Neural progenitor cell (in vitro differentiated cells): ENCODE data around the gene TCEANC. TPM values are rescaled to one million over a fixed set of nuclear protein-coding genes. Genes with fewer than 3 reads are reported as not detected.

Source experiments
- DNase-seq: peaks from one replicate; pipeline ENCODE4 v3.0.0-alpha.2; 2016; ENCODE audit warnings: low spot score
- H2AFZ ChIP-seq: fragments of 200-600 bp; sonication (generic); replicated peaks from 2 replicates; pipeline ENCODE4 v1.6.1; 2016; ENCODE audit warnings: antibody characterized with exemption
- H3F3A ChIP-seq: fragments of 200-600 bp; sonication (generic); 2 replicates; pipeline ENCODE4 v1.6.1; 2016; ENCODE audit warnings: antibody characterized with exemption, low read depth
- H3K27ac ChIP-seq: fragments of 200-600 bp; sonication (generic); 2 replicates; pipeline ENCODE4 v1.5.1; 2016; ENCODE audit warnings: mild to moderate bottlenecking
- H3K27me3 ChIP-seq: fragments of 200-600 bp; sonication (generic); 2 replicates; pipeline ENCODE4 v1.6.1; 2016; ENCODE audit warnings: mild to moderate bottlenecking, moderate library complexity
- H3K36me3 ChIP-seq: fragments of 200-600 bp; sonication (generic); 2 replicates; pipeline ENCODE4 v1.5.1; 2016
- H3K4me1 ChIP-seq: fragments of 200-600 bp; sonication (generic); 2 replicates; pipeline ENCODE4 v1.6.1; 2016; ENCODE audit warnings: mixed run types
- H3K4me2 ChIP-seq: fragments of 200-600 bp; sonication (generic); 2 replicates; pipeline ENCODE4 v1.6.1; 2016
- H3K4me3 ChIP-seq: fragments of 200-600 bp; sonication (generic); 2 replicates; pipeline ENCODE4 v1.5.1; 2016
- H3K79me2 ChIP-seq: fragments of 200-600 bp; sonication (generic); 2 replicates; pipeline ENCODE4 v1.6.1; 2016; ENCODE audit warnings: low read depth
- H3K9ac ChIP-seq: fragments of 200-600 bp; sonication (generic); 2 replicates; pipeline ENCODE4 v1.6.1; 2016
- H3K9me3 ChIP-seq: fragments of 200-600 bp; sonication (generic); 2 replicates; pipeline ENCODE4 v1.5.1; 2016; ENCODE audit warnings: low read depth
- H4K20me1 ChIP-seq: fragments of 200-600 bp; sonication (generic); 2 replicates; pipeline ENCODE4 v1.6.1; 2016; ENCODE audit warnings: low read depth
- H3K27ac Mint-ChIP-seq: 3 replicates; pipeline ENCODE4 v1.8.0; 2021; ENCODE audit warnings: mixed read lengths
- H3K27me3 Mint-ChIP-seq: 2 replicates; pipeline ENCODE4 v1.8.0; 2022; ENCODE audit warnings: low read depth, mild to moderate bottlenecking, inconsistent platforms, moderate library complexity, mixed read lengths; ENCODE audit not compliant: insufficient read depth
- H3K36me3 Mint-ChIP-seq: 3 replicates; pipeline ENCODE4 v1.8.0; 2021; ENCODE audit warnings: mixed read lengths
- H3K4me1 Mint-ChIP-seq: 3 replicates; pipeline ENCODE4 v1.8.0; 2021; ENCODE audit warnings: mixed read lengths
- H3K4me3 Mint-ChIP-seq: 3 replicates; pipeline ENCODE4 v1.8.0; 2021; ENCODE audit warnings: mild to moderate bottlenecking, moderate library complexity, mixed read lengths
- H3K9me3 Mint-ChIP-seq: 3 replicates; pipeline ENCODE4 v1.8.0; 2020; ENCODE audit warnings: mixed read lengths
- EZH2 ChIP-seq: fragments of 200-600 bp; sonication (generic); IDR thresholded peaks from 2 replicates; pipeline ENCODE4 v1.6.1; 2017; ENCODE audit warnings: antibody characterized with exemption, mild to moderate bottlenecking, moderate library complexity
- EZH2phosphoT487 ChIP-seq: fragments of 200-600 bp; sonication (generic); IDR thresholded peaks from 2 replicates; pipeline ENCODE4 v1.6.1; 2017; ENCODE audit warnings: antibody characterized with exemption
- total RNA-seq: library from RNA; depleted of rRNA; stranded (reverse); fragments of >200 nt; gene quantifications from 2 replicates; pipeline ENCODE4 v1.2.3, GENCODE V29; 2015; ENCODE audit warnings: low replicate concordance
- TF ChIP-seq, protein P1 (sequence below): fragments of 200-600 bp; sonication (generic); IDR thresholded peaks from 2 replicates; pipeline ENCODE4 v1.5.1; 2017; ENCODE audit warnings: antibody characterized with exemption, mild to moderate bottlenecking

TCEANC gene
- total RNA-seq, 1 donor from 2014 or later = 6.8 TPM

DNA sequence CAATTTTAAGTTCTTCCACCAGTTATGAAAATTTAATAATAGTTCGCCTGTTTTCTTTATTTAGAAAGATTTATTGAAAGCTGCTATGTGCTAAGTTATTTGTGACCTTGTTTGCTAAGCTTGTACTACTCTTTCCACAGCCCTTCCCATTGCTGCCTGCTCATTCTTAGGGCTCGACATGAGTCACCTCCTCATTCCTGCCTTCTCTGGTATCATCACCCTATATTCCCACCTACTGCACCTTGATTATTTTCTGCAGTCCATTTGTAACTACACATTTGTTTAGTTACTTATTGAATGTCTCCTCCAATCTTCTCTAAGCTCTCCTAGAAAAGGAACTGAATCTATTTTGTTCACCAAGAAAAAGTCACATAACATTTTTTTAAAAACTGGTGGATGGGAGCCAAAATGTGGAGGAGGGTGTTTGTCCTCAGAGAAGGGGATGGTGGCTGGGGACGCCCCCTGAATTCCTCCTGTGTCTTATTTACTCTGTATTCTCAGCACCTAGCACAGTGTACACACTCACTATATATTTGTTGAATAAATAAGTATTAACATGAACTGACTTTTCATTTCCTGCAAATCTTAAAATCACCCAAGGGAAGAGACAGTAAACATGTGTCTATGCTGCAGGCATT, 32.3 kb downstream of the TCEANC start:
- DNase-seq = no peak
- H3K9ac ChIP-seq = no peak overlapping the region
- H3K27me3 ChIP-seq = peaks cover 19% of the 10 kb centered on the region
- TF ChIP-seq, protein P1, sequence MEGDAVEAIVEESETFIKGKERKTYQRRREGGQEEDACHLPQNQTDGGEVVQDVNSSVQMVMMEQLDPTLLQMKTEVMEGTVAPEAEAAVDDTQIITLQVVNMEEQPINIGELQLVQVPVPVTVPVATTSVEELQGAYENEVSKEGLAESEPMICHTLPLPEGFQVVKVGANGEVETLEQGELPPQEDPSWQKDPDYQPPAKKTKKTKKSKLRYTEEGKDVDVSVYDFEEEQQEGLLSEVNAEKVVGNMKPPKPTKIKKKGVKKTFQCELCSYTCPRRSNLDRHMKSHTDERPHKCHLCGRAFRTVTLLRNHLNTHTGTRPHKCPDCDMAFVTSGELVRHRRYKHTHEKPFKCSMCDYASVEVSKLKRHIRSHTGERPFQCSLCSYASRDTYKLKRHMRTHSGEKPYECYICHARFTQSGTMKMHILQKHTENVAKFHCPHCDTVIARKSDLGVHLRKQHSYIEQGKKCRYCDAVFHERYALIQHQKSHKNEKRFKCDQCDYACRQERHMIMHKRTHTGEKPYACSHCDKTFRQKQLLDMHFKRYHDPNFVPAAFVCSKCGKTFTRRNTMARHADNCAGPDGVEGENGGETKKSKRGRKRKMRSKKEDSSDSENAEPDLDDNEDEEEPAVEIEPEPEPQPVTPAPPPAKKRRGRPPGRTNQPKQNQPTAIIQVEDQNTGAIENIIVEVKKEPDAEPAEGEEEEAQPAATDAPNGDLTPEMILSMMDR = no peak
- TF ChIP-seq EZH2phosphoT487 = no peak
- TF ChIP-seq EZH2 = no peak
- H3K4me1 ChIP-seq = no peaks in the 10 kb centered on the region
- Mint-ChIP-seq H3K27me3 (no peaks in the 10 kb centered on the region), H3K36me3 (no peaks in the 10 kb centered on the region), H3K9me3 (no peaks in the 10 kb centered on the region), H3K4me3 (no peak overlapping the region), H3K27ac (no peak overlapping the region), H3K4me1 (peaks cover 1% of the 10 kb centered on the region)
- H3F3A ChIP-seq = no peaks in the 10 kb centered on the region
- H2AFZ ChIP-seq = no peak overlapping the region
- H3K79me2 ChIP-seq = peaks cover 12% of the 10 kb centered on the region
- H3K27ac ChIP-seq = no peak overlapping the region
- peaks cover 2% of the 10 kb centered on the region for H4K20me1 ChIP-seq
- H3K4me3 ChIP-seq = no peak overlapping the region
- no peaks in the 10 kb centered on the region for H3K9me3 ChIP-seq
- H3K36me3 ChIP-seq = no peaks in the 10 kb centered on the region
- no peak overlapping the region for H3K4me2 ChIP-seq

DNA sequence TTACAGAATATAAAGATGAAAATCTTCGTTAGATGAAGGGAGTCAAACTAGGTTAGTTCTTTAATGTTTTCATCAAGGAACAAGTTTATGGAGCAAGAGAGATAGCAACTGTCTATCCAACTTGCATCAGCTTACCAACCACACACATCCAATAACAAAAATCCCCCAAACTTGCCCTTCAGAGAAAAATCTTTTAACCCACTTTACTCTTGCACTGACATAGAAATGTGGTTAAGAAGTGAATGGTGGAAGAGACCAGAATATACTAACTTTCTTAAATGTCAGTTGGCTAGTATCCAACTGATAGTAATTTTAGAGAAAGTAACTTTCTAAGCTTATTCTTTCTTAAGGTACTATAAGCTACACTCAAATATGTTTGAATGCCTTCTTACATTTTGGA, 34.3 kb downstream of the TCEANC start:
- peaks cover 1% of the 10 kb centered on the region for H3K36me3 Mint-ChIP-seq

DNA sequence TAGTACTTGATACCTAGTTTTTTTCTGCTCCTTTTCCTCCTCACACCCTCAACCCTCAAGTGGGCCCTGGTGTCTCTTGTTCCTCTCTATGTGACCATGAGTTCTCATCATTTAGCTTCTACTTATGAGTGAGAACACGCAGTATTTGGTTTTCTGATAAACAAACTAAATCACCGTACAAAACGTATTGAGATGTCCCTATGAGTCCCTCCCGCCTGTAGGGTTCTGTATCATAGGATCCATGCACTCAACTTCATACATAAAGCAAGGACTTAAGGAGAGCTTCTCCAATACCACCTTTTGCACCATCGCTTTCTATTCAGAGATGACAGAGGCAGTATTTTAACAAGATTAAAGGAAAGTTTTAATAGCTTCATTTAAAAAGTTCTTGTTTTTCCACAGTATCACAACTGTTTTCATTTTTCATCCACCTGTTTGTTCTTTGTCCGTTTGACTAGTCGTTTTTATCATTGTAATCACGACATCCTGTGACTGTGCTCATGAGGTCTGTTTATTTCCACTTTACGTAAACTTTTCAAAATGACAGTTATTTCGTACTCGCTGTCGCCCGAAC, 35.5 kb downstream of the TCEANC start:
- Histone ChIP-seq H3K9ac (no peak overlapping the region), H2AFZ (peak overlapping the region; percentile 78), H3K27me3 (peaks cover 19% of the 10 kb centered on the region), H3K4me1 (peaks cover 4% of the 10 kb centered on the region), H3K36me3 (no peaks in the 10 kb centered on the region), H3K27ac (no peak overlapping the region), H3K4me2 (peak overlapping the region; percentile 76), H3K4me3 (peak overlapping the region; percentile 74), H3K9me3 (no peaks in the 10 kb centered on the region), H3K79me2 (peaks cover 44% of the 10 kb centered on the region), H4K20me1 (peaks cover 25% of the 10 kb centered on the region), H3F3A (no peaks in the 10 kb centered on the region)
- TF ChIP-seq EZH2 (no peak), EZH2phosphoT487 (no peak)
- TF ChIP-seq, protein P1 = no peak
- Mint-ChIP-seq H3K4me1 (peaks cover 21% of the 10 kb centered on the region), H3K9me3 (no peaks in the 10 kb centered on the region), H3K27me3 (no peaks in the 10 kb centered on the region), H3K36me3 (peaks cover 1% of the 10 kb centered on the region), H3K27ac (no peak overlapping the region), H3K4me3 (peak overlapping the region; percentile 95)
- DNase-seq = no peak

More for the DNA sequence above, 34.3 kb downstream of the TCEANC start:
- H3K79me2 ChIP-seq = peaks cover 32% of the 10 kb centered on the region
- no peak overlapping the region for H2AFZ ChIP-seq
- H3K9ac ChIP-seq = no peak overlapping the region
- H3K27me3 ChIP-seq = peaks cover 19% of the 10 kb centered on the region
- H3F3A ChIP-seq = no peaks in the 10 kb centered on the region
- no peak overlapping the region for H3K27ac ChIP-seq
- H3K27ac Mint-ChIP-seq = no peak overlapping the region
- peaks cover 9% of the 10 kb centered on the region for H3K4me1 Mint-ChIP-seq
- H3K9me3 Mint-ChIP-seq = no peaks in the 10 kb centered on the region
- DNase-seq = no peak
- H3K4me3 Mint-ChIP-seq = no peak overlapping the region
- H3K9me3 ChIP-seq = no peaks in the 10 kb centered on the region
- no peaks in the 10 kb centered on the region for H3K27me3 Mint-ChIP-seq
- no peak overlapping the region for H3K4me3 ChIP-seq
- TF ChIP-seq, protein P1 = no peak
- no peak for TF ChIP-seq EZH2phosphoT487
- TF ChIP-seq EZH2 = no peak
- peaks cover 12% of the 10 kb centered on the region for H4K20me1 ChIP-seq
- H3K4me1 ChIP-seq = peaks cover 4% of the 10 kb centered on the region
- no peaks in the 10 kb centered on the region for H3K36me3 ChIP-seq
- H3K4me2 ChIP-seq = no peak overlapping the region
